CD14-positive monocyte (primary cell): Measurements from ENCODE around the gene KLHL22. TPM values are rescaled to one million over a fixed set of nuclear protein-coding genes. Genes with fewer than 3 reads are reported as not detected.

Experiments used
- DNase-seq, 3 donors: peaks; one replicate each; pipeline ENCODE4 v3.0.0-alpha.2; 2011 to 2022
- H2AFZ ChIP-seq: 2 replicates; pipeline ENCODE4 v1.6.0; 2012; ENCODE audit warnings: mild to moderate bottlenecking, low read depth, low read length, inconsistent platforms; ENCODE audit not compliant: insufficient read depth, poor library complexity, severe bottlenecking
- H3K27ac ChIP-seq, 2 donors: 1 replicate in 1 of 2; 2 replicates in 1 of 2; pipeline ENCODE4 v1.5.1; 2012 to 2013; ENCODE audit warnings: low read length in 2 of 2, control low read depth in 1 of 2, inconsistent platforms in 1 of 2, low read depth in 1 of 2, mild to moderate bottlenecking in 1 of 2
- H3K27me3 ChIP-seq, 2 donors: one replicate each; pipeline versions ENCODE4 v1.6.0 to v1.6.1; 2011 to 2013; ENCODE audit warnings: low read length in 2 of 2; ENCODE audit not compliant: control insufficient read depth in 2 of 2, insufficient read depth in 2 of 2
- H3K36me3 ChIP-seq, 2 donors: replicated peaks in 1 of 2; 1 replicate in 1 of 2; 2 replicates in 1 of 2; pipeline versions ENCODE4 v1.5.1 to v1.6.1; 2012 to 2013; ENCODE audit warnings: low read length in 2 of 2, control low read depth in 1 of 2, inconsistent platforms in 1 of 2, mild to moderate bottlenecking in 1 of 2; ENCODE audit not compliant: insufficient read depth in 2 of 2, control insufficient read depth in 1 of 2
- H3K4me1 ChIP-seq, 2 donors: 1 replicate in 1 of 2; 2 replicates in 1 of 2; pipeline versions ENCODE4 v1.5.1 to v1.6.1; 2012 to 2013; ENCODE audit warnings: low read length in 2 of 2, control low read depth in 1 of 2, inconsistent platforms in 1 of 2, mild to moderate bottlenecking in 1 of 2, moderate library complexity in 1 of 2; ENCODE audit not compliant: insufficient read depth in 2 of 2, control insufficient read depth in 1 of 2
- H3K4me2 ChIP-seq: replicated peaks from 2 replicates; pipeline ENCODE3; 2012; ENCODE audit warnings: low read length, moderate library complexity, mild to moderate bottlenecking; ENCODE audit not compliant: poor library complexity, severe bottlenecking; ENCODE audit errors: extremely low read depth
- H3K4me3 ChIP-seq, 3 experiments: fragments of 200-600 bp in 1 of 3; sonication (generic) in 1 of 3; replicated peaks in 1 of 3; 1 replicate in 2 of 3; 2 replicates in 1 of 3; pipeline ENCODE4 v1.5.1; 2011 to 2013; ENCODE audit warnings: low read length in 3 of 3, mild to moderate bottlenecking in 3 of 3, control low read depth in 2 of 3, low read depth in 2 of 3, inconsistent platforms in 1 of 3, moderate library complexity in 1 of 3
- H3K79me2 ChIP-seq: 2 replicates; pipeline ENCODE4 v1.6.0; 2012; ENCODE audit warnings: mild to moderate bottlenecking, control low read depth, inconsistent platforms, low read length, moderate library complexity; ENCODE audit not compliant: insufficient read depth
- H3K9ac ChIP-seq: 2 replicates; pipeline ENCODE4 v1.6.0; 2017; ENCODE audit warnings: low read length, mild to moderate bottlenecking; ENCODE audit not compliant: insufficient read depth, poor library complexity, severe bottlenecking
- H3K9me3 ChIP-seq, 2 donors: replicated peaks in 1 of 2; 1 replicate in 1 of 2; 2 replicates in 1 of 2; pipeline versions ENCODE4 v1.5.1 to v1.6.1; 2012 to 2013; ENCODE audit warnings: low read length in 2 of 2, control low read depth in 1 of 2; ENCODE audit not compliant: control insufficient read depth in 1 of 2, insufficient read depth in 1 of 2
- H4K20me1 ChIP-seq: 2 replicates; pipeline ENCODE4 v1.6.0; 2012; ENCODE audit warnings: mild to moderate bottlenecking, low read length, control low read depth, moderate library complexity; ENCODE audit not compliant: insufficient read depth
- H3K27ac Mint-ChIP-seq, 7 donors: one replicate each; pipeline ENCODE4 v1.8.0; 2020; ENCODE audit warnings: mild to moderate bottlenecking in 7 of 7, mixed read lengths in 7 of 7, moderate library complexity in 6 of 7, inconsistent platforms in 2 of 7
- H3K27me3 Mint-ChIP-seq, 3 donors: one replicate each; pipeline ENCODE4 v1.8.0; 2021 to 2022; ENCODE audit warnings: low read depth in 3 of 3, mild to moderate bottlenecking in 3 of 3, mixed read lengths in 3 of 3, moderate library complexity in 3 of 3, inconsistent platforms in 1 of 3
- H3K36me3 Mint-ChIP-seq, 2 donors: one replicate each; pipeline ENCODE4 v1.8.0; 2020; ENCODE audit warnings: mixed read lengths in 2 of 2, inconsistent platforms in 1 of 2, mild to moderate bottlenecking in 1 of 2
- H3K4me1 Mint-ChIP-seq: one replicate; pipeline ENCODE4 v1.8.0; 2020; ENCODE audit warnings: mild to moderate bottlenecking, mixed read lengths
- H3K4me3 Mint-ChIP-seq, 2 donors: one replicate each; pipeline ENCODE4 v1.8.0; 2020; ENCODE audit warnings: mild to moderate bottlenecking in 2 of 2, mixed read lengths in 2 of 2, moderate library complexity in 1 of 2
- H3K9me3 Mint-ChIP-seq, 7 donors: one replicate each; pipeline ENCODE4 v1.8.0; 2020 to 2022; ENCODE audit warnings: mixed read lengths in 7 of 7, mild to moderate bottlenecking in 6 of 7, moderate library complexity in 6 of 7, inconsistent platforms in 2 of 7
- CTCF ChIP-seq: fragments of 200-600 bp; IDR thresholded peaks from one replicate; pipeline ENCODE4 v1.8.0; 2022; ENCODE audit warnings: antibody characterized with exemption, mild to moderate bottlenecking
- WGBS: methylation state at CpG from one replicate; pipeline ENCODE4 v1.1.5; 2013; ENCODE audit warnings: missing lambda C conversion rate; ENCODE audit not compliant: insufficient coverage; 5-methylcytosine and 5-hydroxymethylcytosine counted together
- intact Hi-C, 2 donors: fragments of 100-400 bp; cut with micrococcal nuclease; formaldehyde crosslinking; loops; one replicate each; pipeline versions ENCODE4 v1.15.0 to v1.15.1; 2023
- polyA plus RNA-seq, 3 donors: library from polyadenylated mRNA; depleted of rRNA in 1 of 3; unstranded in 2 of 3; stranded (reverse) in 1 of 3; fragments of 300-500 nt in 2 of 3; fragments of >200 nt in 1 of 3; fragmentation: Illumina TruSeq in 2 of 3; gene quantifications; 1 replicate in 2 of 3; 2 replicates in 1 of 3; pipeline ENCODE4 v1.2.3, GENCODE V29; 2012 to 2021

KLHL22 gene
- polyA plus RNA-seq, 3 donors: 7.8 to 15.6 (median 9.2) TPM

GRCh38 chr22:20522134-20523004 lies 26.8 kb upstream of the KLHL22 start:
- TF ChIP-seq CTCF: no peak
- Histone ChIP-seq H4K20me1 (peaks cover 99% of the 10 kb centered on the region), H2AFZ (no peak overlapping the region), H3K27me3 (no peaks in the 10 kb centered on the region), H3K79me2 (peaks cover 98% of the 10 kb centered on the region), H3K27ac (peak overlapping the region in 1 of 2 donors; percentile 46), H3K4me3 (no peak overlapping the region), H3K36me3 (peaks cover 46 to 70% of the 10 kb centered on the region in 2 donors), H3K4me2 (no peak overlapping the region), H3K4me1 (no peaks in the 10 kb centered on the region), H3K9ac (no peak overlapping the region), H3K9me3 (no peaks in the 10 kb centered on the region)
- H3K27ac Mint-ChIP-seq: peak overlapping the region in 4 of 7 donors; percentile 25 to 84 (median 46)
- H3K9me3 Mint-ChIP-seq: no peaks in the 10 kb centered on the region
- H3K27me3 Mint-ChIP-seq: peaks cover 0 to 2% (median 2%) of the 10 kb centered on the region in 3 donors
- peaks cover 26% of the 10 kb centered on the region for H3K4me1 Mint-ChIP-seq
- 88% methylated on average over 5 of the region's 11 CpGs for WGBS
- peaks cover 60 to 77% of the 10 kb centered on the region in 2 donors for H3K36me3 Mint-ChIP-seq
- H3K4me3 Mint-ChIP-seq: no peak overlapping the region
- intact Hi-C loops: no loop called here
- DNase-seq: no peak

- Histone ChIP-seq H3K4me3 (no peak overlapping the region), H3K4me1 (no peaks in the 10 kb centered on the region), H2AFZ (no peak overlapping the region), H3K27me3 (no peaks in the 10 kb centered on the region), H3K79me2 (peaks cover 95% of the 10 kb centered on the region), H4K20me1 (peaks cover 96% of the 10 kb centered on the region), H3K36me3 (peaks cover 34 to 68% of the 10 kb centered on the region in 2 donors), H3K4me2 (no peak overlapping the region), H3K9me3 (no peaks in the 10 kb centered on the region), H3K27ac (peak overlapping the region in 1 of 2 donors; percentile 51), H3K9ac (peak overlapping the region; percentile 19)
- H3K4me3 Mint-ChIP-seq: no peak overlapping the region
- H3K27me3 Mint-ChIP-seq: no peaks in the 10 kb centered on the region
- no peaks in the 10 kb centered on the region for H3K9me3 Mint-ChIP-seq
- H3K27ac Mint-ChIP-seq: peak overlapping the region in 5 of 7 donors; percentile 2 to 84 (median 73)
- intact Hi-C loops: no loop called here
- peaks cover 51 to 75% of the 10 kb centered on the region in 2 donors for H3K36me3 Mint-ChIP-seq
- no peak for TF ChIP-seq CTCF
- WGBS: 82% methylated on average over 4 of the region's 7 CpGs
- peak in 1 of 3 donors; percentile 40 for DNase-seq
- peaks cover 26% of the 10 kb centered on the region for H3K4me1 Mint-ChIP-seq
Observed at GRCh38 chr22:20520093-20520511, 24.5 kb upstream of the KLHL22 start.
